ENCODE results near the gene RASA1.

- TF ChIP-seq EP300 (IDR thresholded peaks at IDR 0.05) = no peak
- no peak for TF ChIP-seq CTCF (IDR thresholded peaks at IDR 0.05)
- TF ChIP-seq POLR2A (IDR thresholded peaks at IDR 0.05) = no peak
Measured at GRCh38 chr5:87411973-87412629, 144.4 kb downstream of the RASA1 start.
